Loucy (cell line): ENCODE measurements around the gene HOXB7.

Experiments used
- CTCF ChIP-seq: fragments of 200-600 bp; sonication (generic); conservative IDR thresholded peaks from 2 replicates; pipeline ENCODE4 v1.5.1; 2014; ENCODE audit warnings: mild to moderate bottlenecking, antibody characterized with exemption, low read length
- EZH2phosphoT487 ChIP-seq: fragments of 200-600 bp; IDR thresholded peaks from 2 replicates; pipeline ENCODE4 v1.6.1; 2018; ENCODE audit warnings: antibody characterized with exemption, mild to moderate bottlenecking, moderate library complexity, borderline replicate concordance

GRCh38 chr17:48611681-48612455 is 1.1 kb upstream of the HOXB7 start:
- TF ChIP-seq CTCF (no peak), EZH2phosphoT487 (no peak)
